ENCODE results near the gene TAF3. TPM values are rescaled to one million over a fixed set of nuclear protein-coding genes. Genes with fewer than 3 reads are reported as not detected.

The TAF3 gene
- polyA plus RNA-seq, 1 donor (not counting 4 experiments of a cell fraction or from before 2014, with no cell fraction given), result 2.0 TPM

GRCh38 chr10:8051109-8051821, 233.0 kb downstream of the TAF3 start:
- H2AFZ ChIP-seq (ENCODE audit: control insufficient read depth, low read length), result no peak overlapping the region
- H3K4me2 ChIP-seq (ENCODE audit: control insufficient read depth, extremely low read depth, insufficient read depth, low read depth, low read length), result no peak overlapping the region
- FAIRE-seq, result no peak
- peaks cover 16% of the 10 kb centered on the region for H3K27me3 ChIP-seq (ENCODE audit: control insufficient read depth, extremely low read depth, insufficient read depth, low read length)
- H3K4me3 ChIP-seq (ENCODE audit: control insufficient read depth in 2 of 3, extremely low read depth in 1 of 3, insufficient read depth in 2 of 3, low read depth in 1 of 3, low read length in 3 of 3), result no peak overlapping the region
- H3K9me3 ChIP-seq (ENCODE audit: control insufficient read depth, low read depth, low read length), result no peaks in the 10 kb centered on the region
- no peaks in the 10 kb centered on the region for H4K20me1 ChIP-seq (ENCODE audit: control insufficient read depth, extremely low read depth, insufficient read depth, low read length)
- no peak overlapping the region for H3K27ac ChIP-seq (ENCODE audit: control insufficient read depth, insufficient read depth, low read length)
- no peaks in the 10 kb centered on the region for H3K36me3 ChIP-seq (ENCODE audit: control insufficient read depth in 2 of 2, extremely low read depth in 1 of 2, insufficient read depth in 2 of 2, low read length in 2 of 2)
- peaks cover 17% of the 10 kb centered on the region for H3K79me2 ChIP-seq (ENCODE audit: control insufficient read depth, insufficient read depth, low read length)
- no peak overlapping the region for H3K9ac ChIP-seq (ENCODE audit: control insufficient read depth, extremely low read depth, insufficient read depth, low read length)
- no peak for DNase-seq (ENCODE audit: low read depth, low spot score)
- no peaks in the 10 kb centered on the region for H3K4me1 ChIP-seq (ENCODE audit: control insufficient read depth, extremely low read depth, insufficient read depth, low read length)
- TF ChIP-seq, protein P1, sequence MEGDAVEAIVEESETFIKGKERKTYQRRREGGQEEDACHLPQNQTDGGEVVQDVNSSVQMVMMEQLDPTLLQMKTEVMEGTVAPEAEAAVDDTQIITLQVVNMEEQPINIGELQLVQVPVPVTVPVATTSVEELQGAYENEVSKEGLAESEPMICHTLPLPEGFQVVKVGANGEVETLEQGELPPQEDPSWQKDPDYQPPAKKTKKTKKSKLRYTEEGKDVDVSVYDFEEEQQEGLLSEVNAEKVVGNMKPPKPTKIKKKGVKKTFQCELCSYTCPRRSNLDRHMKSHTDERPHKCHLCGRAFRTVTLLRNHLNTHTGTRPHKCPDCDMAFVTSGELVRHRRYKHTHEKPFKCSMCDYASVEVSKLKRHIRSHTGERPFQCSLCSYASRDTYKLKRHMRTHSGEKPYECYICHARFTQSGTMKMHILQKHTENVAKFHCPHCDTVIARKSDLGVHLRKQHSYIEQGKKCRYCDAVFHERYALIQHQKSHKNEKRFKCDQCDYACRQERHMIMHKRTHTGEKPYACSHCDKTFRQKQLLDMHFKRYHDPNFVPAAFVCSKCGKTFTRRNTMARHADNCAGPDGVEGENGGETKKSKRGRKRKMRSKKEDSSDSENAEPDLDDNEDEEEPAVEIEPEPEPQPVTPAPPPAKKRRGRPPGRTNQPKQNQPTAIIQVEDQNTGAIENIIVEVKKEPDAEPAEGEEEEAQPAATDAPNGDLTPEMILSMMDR (optimal IDR thresholded peaks at IDR 0.05 in 1 of 3, IDR thresholded peaks at IDR 0.05 in 1 of 3, conservative IDR thresholded peaks at IDR 0.05 in 1 of 3; ENCODE audit: extremely low read depth in 1 of 3, insufficient read depth in 2 of 3, low read length in 3 of 3), result no peak
- TF ChIP-seq EZH2 (IDR thresholded peaks at IDR 0.05; ENCODE audit: low read length), result no peak
- H3K9me1 ChIP-seq (ENCODE audit: control insufficient read depth, extremely low read depth, insufficient read depth, low read length), result no peaks in the 10 kb centered on the region
- dilution Hi-C loops (cut with MboI; ENCODE audit: extremely low pct_ligation_motif_present, low sequenced_read_pairs), result no loop called here

DNA sequence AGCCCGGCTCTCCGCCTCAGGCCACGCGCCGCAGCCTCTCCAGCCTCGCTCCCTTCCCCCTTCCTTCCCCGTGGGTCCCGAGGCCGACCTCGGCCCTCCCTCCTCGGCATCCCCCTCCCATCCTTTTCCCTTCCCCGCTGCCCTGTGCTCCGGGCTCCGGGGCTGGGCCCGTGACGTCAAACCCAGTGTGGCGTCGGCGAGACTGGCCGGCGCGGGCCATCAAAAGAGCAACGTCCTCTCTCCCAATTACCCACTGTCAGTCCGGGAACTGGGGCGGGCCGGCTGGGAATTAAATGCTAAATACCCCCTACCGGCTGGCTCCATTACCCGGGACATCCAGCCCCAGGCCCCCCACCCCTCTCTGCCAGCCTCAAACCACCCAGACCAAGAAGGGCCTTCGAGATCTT, 233.5 kb downstream of the TAF3 start:
- Histone ChIP-seq H3K27me3 (ENCODE audit: control insufficient read depth, extremely low read depth, insufficient read depth, low read length) (peaks cover 12% of the 10 kb centered on the region), H2AFZ (ENCODE audit: control insufficient read depth, low read length) (no peak overlapping the region), H3K4me1 (ENCODE audit: control insufficient read depth, extremely low read depth, insufficient read depth, low read length) (no peaks in the 10 kb centered on the region), H3K9me1 (ENCODE audit: control insufficient read depth, extremely low read depth, insufficient read depth, low read length) (no peaks in the 10 kb centered on the region), H4K20me1 (ENCODE audit: control insufficient read depth, extremely low read depth, insufficient read depth, low read length) (no peaks in the 10 kb centered on the region), H3K79me2 (ENCODE audit: control insufficient read depth, insufficient read depth, low read length) (peaks cover 23% of the 10 kb centered on the region), H3K9me3 (ENCODE audit: control insufficient read depth, low read depth, low read length) (no peaks in the 10 kb centered on the region), H3K27ac (ENCODE audit: control insufficient read depth, insufficient read depth, low read length) (no peak overlapping the region), H3K36me3 (ENCODE audit: control insufficient read depth in 2 of 2, extremely low read depth in 1 of 2, insufficient read depth in 2 of 2, low read length in 2 of 2) (no peaks in the 10 kb centered on the region), H3K4me3 (ENCODE audit: control insufficient read depth in 2 of 3, extremely low read depth in 1 of 3, insufficient read depth in 2 of 3, low read depth in 1 of 3, low read length in 3 of 3) (no peak overlapping the region), H3K9ac (ENCODE audit: control insufficient read depth, extremely low read depth, insufficient read depth, low read length) (no peak overlapping the region), H3K4me2 (ENCODE audit: control insufficient read depth, extremely low read depth, insufficient read depth, low read depth, low read length) (no peak overlapping the region)
- dilution Hi-C loops (cut with MboI; ENCODE audit: extremely low pct_ligation_motif_present, low sequenced_read_pairs), result no loop called here
- TF ChIP-seq, protein P1 (optimal IDR thresholded peaks at IDR 0.05 in 1 of 3, IDR thresholded peaks at IDR 0.05 in 1 of 3, conservative IDR thresholded peaks at IDR 0.05 in 1 of 3; ENCODE audit: extremely low read depth in 1 of 3, insufficient read depth in 2 of 3, low read length in 3 of 3), result no peak
- TF ChIP-seq EZH2 (IDR thresholded peaks at IDR 0.05; ENCODE audit: low read length), result no peak
- FAIRE-seq (no peak), DNase-seq (ENCODE audit: low read depth, low spot score) (no peak)

Measured in keratinocyte (primary cell).